ENCODE data around the gene FAM236D. TPM values are rescaled to one million over a fixed set of nuclear protein-coding genes. Genes with fewer than 3 reads are reported as not detected.
"Not testable (repeated sequence)": the region's sequence is repeated elsewhere in the genome, so short reads cannot be mapped to it uniquely, and the experiment has no call there.

The FAM236D gene
- not detected in 2 replicates for total RNA-seq (2014; rRNA removed; shearing (Covaris generic); ENCODE audit: low replicate concordance)

DNA sequence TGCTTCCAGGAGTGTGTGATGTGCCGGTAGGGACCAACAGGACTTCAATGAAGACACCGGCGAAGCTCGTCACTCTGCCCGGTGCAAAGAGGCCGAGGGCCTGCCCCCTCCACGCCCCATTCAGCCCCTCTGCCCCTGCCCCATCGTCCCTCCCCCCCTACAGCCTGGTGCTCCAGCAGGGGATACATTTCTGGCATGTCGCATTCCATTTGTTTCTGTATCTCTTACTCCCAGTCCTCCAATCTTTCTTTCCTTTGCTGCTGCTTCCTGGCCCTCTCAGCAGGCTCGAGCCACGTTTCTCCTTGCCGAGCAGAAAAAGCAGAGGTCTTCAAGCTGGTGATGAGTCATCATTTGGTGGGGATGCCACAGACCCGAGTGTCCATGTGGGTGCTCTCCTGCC, at the start of gene FAM236D:
TSS of gene FAM236D (minus strand) at position 101 of the 400 bp plus-strand sequence. CDS start at position 1, 100 bp downstream.
- DNase-seq (ENCODE audit: low read depth); in situ Hi-C loops (cut with HindIII; ENCODE audit: low pct_unique_long_range_greater_than_20kb, low sequenced_read_pairs): not testable (repeated sequence)

GRCh38 chrX:72837532-72837931, 29.5 kb upstream of the FAM236D start:
- DNase-seq (ENCODE audit: low read depth); in situ Hi-C loops (cut with HindIII; ENCODE audit: low pct_unique_long_range_greater_than_20kb, low sequenced_read_pairs): not testable (repeated sequence)

- DNase-seq (ENCODE audit: low read depth); in situ Hi-C loops (cut with HindIII; ENCODE audit: low pct_unique_long_range_greater_than_20kb, low sequenced_read_pairs): not testable (repeated sequence)
Observed at GRCh38 chrX:72830701-72831100, 22.7 kb upstream of the FAM236D start.

DNA sequence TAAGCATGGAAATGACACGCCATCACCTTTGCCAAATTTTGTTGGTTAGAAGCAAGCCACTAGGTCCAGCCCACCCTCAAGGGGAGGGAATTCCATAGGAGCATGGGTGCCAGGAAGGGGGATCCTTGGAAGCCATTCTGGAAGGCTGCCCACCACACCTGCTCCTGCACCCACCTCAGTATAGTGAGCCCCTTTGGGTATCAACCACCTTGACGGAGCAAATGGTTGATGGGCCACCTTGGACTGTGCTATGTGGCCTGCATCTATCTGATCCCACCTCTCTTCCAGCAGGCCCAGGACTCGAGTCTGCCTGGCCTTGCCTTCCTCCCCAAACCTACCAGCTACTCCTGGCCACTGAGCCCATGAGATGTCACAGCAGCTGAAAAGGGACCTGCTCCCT, 17.6 kb downstream of the FAM236D start:
- DNase-seq (ENCODE audit: low read depth); in situ Hi-C loops (cut with HindIII; ENCODE audit: low pct_unique_long_range_greater_than_20kb, low sequenced_read_pairs): not testable (repeated sequence)

- in situ Hi-C loops (cut with HindIII; ENCODE audit: low pct_unique_long_range_greater_than_20kb, low sequenced_read_pairs); DNase-seq (ENCODE audit: low read depth): not testable (repeated sequence)
Observed at GRCh38 chrX:72788142-72788541, 19.9 kb downstream of the FAM236D start.

DNA sequence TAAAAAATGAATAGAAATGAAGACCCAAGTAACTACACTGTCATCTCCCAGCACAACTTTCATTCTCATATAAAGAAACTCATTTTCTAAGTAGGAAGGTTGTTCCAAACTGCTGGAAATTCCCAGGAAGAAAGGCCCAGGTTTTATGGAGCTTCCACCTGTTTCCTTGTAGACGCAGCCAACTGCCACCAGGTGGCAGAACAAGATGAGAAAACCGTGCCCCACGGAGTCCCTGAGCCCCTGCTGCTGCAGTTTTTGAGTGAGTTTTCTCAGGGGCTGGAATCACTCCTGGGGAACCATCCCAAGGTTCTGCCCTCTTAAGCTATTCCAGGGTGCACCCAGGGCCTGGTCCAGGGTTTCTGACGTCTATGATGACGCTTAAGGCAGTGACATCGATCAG, 24.0 kb downstream of the FAM236D start:
- DNase-seq (ENCODE audit: low read depth); in situ Hi-C loops (cut with HindIII; ENCODE audit: low pct_unique_long_range_greater_than_20kb, low sequenced_read_pairs): not testable (repeated sequence)

DNA sequence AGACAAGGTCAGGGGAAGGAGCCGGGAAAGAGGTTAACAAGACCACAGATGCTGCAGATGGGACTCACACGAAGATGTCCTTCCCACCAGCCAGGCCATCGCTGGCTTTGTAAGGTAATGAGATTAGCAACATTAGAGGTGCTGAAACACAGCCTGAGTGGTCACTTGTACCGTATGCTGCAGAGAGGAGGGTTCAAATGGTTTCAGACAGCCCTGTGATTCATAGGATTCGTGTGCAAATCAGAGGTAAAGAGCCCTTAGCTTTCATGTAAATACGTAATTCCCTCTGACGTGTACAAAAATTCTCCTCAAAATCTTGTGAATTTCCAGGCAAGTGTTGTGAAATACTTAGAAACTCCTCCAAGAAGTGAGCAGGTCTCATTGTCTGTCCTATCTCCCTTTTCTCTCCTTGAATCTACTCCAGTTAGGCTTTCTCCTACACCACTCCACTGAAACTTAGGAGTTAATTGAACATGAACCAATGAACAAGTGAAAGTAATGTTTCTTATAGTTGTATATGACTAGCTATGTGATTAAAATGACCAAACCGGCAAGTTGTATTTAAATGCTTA, 24.6 kb downstream of the FAM236D start:
- DNase-seq (ENCODE audit: low read depth); in situ Hi-C loops (cut with HindIII; ENCODE audit: low pct_unique_long_range_greater_than_20kb, low sequenced_read_pairs): not testable (repeated sequence)

GRCh38 chrX:72782560-72782959, 25.4 kb downstream of the FAM236D start, which contains the start of gene FAM236B:
Gene FAM236B (minus strand): TSS chrX:72782660. CDS start chrX:72782560, 100 bp downstream.
- DNase-seq (ENCODE audit: low read depth); in situ Hi-C loops (cut with HindIII; ENCODE audit: low pct_unique_long_range_greater_than_20kb, low sequenced_read_pairs): not testable (repeated sequence)

DNA sequence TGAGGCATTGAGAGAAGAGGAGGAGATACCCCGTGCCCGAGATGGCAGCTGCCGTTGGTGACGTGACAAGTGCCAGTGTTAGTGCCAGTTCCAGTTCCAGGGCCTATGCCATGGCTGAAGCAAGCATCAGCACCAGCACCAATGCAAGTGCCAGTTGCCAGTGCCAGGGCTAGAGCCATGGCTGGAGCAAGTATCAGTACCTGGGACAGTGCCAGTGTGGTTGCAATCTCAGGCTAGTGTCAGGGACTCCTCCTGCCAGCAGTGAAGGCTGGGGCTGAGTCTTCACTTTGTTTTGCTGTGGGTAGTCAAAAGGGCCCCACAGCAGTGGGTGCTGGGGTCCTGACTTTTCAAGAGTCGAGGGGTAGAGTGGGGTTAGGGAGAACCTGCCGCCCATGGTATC, 29.9 kb downstream of the FAM236D start:
- in situ Hi-C loops (cut with HindIII; ENCODE audit: low pct_unique_long_range_greater_than_20kb, low sequenced_read_pairs); DNase-seq (ENCODE audit: low read depth): not testable (repeated sequence)

- DNase-seq (ENCODE audit: low read depth); in situ Hi-C loops (cut with HindIII; ENCODE audit: low pct_unique_long_range_greater_than_20kb, low sequenced_read_pairs): not testable (repeated sequence)
Observed at GRCh38 chrX:72777467-72777790, 30.6 kb downstream of the FAM236D start.

DNA sequence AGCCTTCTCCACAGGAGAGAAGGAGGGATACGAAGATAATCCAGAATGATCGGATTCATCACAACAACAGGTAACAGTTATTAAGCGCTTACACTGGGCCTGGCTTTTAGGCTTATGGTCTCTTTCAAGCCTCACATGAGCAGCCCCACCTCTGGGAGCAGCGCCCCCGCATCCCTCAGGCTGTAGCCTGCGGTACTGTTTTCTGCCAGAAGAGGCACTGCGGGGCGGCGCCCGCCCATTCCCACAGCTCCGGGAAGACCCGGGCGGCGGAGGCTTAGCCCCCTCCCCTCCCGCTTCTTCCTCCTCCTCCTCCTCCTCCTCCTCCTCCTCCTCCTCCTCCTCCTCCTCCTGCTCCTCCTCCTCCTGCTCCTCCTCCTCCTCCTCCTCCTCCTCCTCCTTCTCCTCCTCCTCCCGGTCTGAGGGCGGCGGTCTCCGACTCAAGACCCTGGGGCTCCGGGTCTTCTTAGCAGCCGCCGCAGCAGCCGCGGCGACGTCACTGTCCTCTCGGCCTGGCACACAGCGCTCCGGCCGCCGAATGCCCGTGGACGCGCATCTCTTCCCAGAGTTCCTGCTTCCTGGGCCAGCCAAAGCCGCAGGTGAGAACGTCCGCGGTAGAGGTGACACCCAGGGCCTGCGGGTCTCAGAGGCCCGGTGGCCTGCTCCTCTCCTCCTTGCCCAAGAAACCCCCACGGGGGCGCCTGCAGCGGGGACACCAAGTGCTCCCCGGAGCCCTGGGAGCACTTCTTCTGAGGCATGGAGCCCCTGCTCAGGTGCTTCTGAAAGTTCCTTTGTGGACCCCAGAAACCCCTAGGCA, 31.1 kb downstream of the FAM236D start, which contains the start of gene DMRTC1B:
TSS of gene DMRTC1B (plus strand) at position 238 of the 814 bp plus-strand sequence. CDS start 68,246 bp downstream, outside the sequence.
- DNase-seq (ENCODE audit: low read depth); in situ Hi-C loops (cut with HindIII; ENCODE audit: low pct_unique_long_range_greater_than_20kb, low sequenced_read_pairs): not testable (repeated sequence)

- in situ Hi-C loops (cut with HindIII; ENCODE audit: low pct_unique_long_range_greater_than_20kb, low sequenced_read_pairs); DNase-seq (ENCODE audit: low read depth): not testable (repeated sequence)
Observed at GRCh38 chrX:72760454-72760853, 47.6 kb downstream of the FAM236D start.

Other genes starting within 250 kb of the FAM236D start
- gene HDAC8, start 235.4 kb downstream of the FAM236D start, total RNA-seq (2014; rRNA removed; shearing (Covaris generic); ENCODE audit: low replicate concordance) = 26.1 and 40.9 TPM in 2 replicates
- gene PHKA1, start 93.9 kb downstream of the FAM236D start, total RNA-seq (2014; rRNA removed; shearing (Covaris generic); ENCODE audit: low replicate concordance) = 4.9 and 5.3 TPM in 2 replicates
- not detected in 2 replicates for gene DMRTC1B, start 31.3 kb downstream of the FAM236D start, total RNA-seq (2014; rRNA removed; shearing (Covaris generic); ENCODE audit: low replicate concordance)
- not detected in 2 replicates for gene FAM236B, start 25.6 kb downstream of the FAM236D start, total RNA-seq (2014; rRNA removed; shearing (Covaris generic); ENCODE audit: low replicate concordance)
- gene FAM236C, start 104.4 kb upstream of the FAM236D start, total RNA-seq (2014; rRNA removed; shearing (Covaris generic); ENCODE audit: low replicate concordance) = not detected in 2 replicates
- gene FAM236A, start 130.0 kb upstream of the FAM236D start, total RNA-seq (2014; rRNA removed; shearing (Covaris generic); ENCODE audit: low replicate concordance) = not detected in 2 replicates
- gene DMRTC1, start 135.6 kb upstream of the FAM236D start, total RNA-seq (2014; rRNA removed; shearing (Covaris generic); ENCODE audit: low replicate concordance) = not detected in 2 replicates
- not detected in 2 replicates for gene PABPC1L2B, start 194.7 kb upstream of the FAM236D start, total RNA-seq (2014; rRNA removed; shearing (Covaris generic); ENCODE audit: low replicate concordance)